K562 (cell line): ENCODE measurements around the gene DMWD. TPM values are rescaled to one million over a fixed set of nuclear protein-coding genes. Genes with fewer than 3 reads are reported as not detected.

ENCODE experiments used
- ATAC-seq: fragments of 200-7000 bp; cut with Tn5 transposase; 3 replicates; pipeline ENCODE4 v1.9.1; 2020; ENCODE audit warnings: moderate library complexity
- Bru-seq: library from RNA; stranded (reverse); fragments of 400-500 nt; gene quantifications from one replicate; lab custom pipeline; 2021; lab: Mats Ljungman, UMichigan
- BruChase-seq, 2 experiments: library from RNA; stranded (reverse); fragments of 400-500 nt; gene quantifications; one replicate each; lab custom pipeline; 2021; lab: Mats Ljungman, UMichigan
- BruUV-seq: library from RNA; stranded (reverse); fragments of 400-500 nt; replicated peaks from 2 replicates; lab custom pipeline; 2021; lab: Mats Ljungman, UMichigan
- CTCF ChIA-PET: fragments of 300-600 bp; formaldehyde crosslinking; extraction: SDS; loops from one replicate; lab custom pipeline; 2021; ENCODE audit warnings: low intra/inter-chr PET ratio; lab: Yijun Ruan, JAX
- POLR2A ChIA-PET: fragments of 300-600, 350-650 bp; sonication (Branson Sonifier 250); formaldehyde crosslinking; extraction: SDS; loops from one replicate; lab custom pipeline; 2021; ENCODE audit warnings: antibody characterized with exemption, inconsistent platforms; lab: Yijun Ruan, JAX
- DNase-seq, 4 experiments: peaks; one replicate each; pipeline versions ENCODE4 v3.0.0 to v3.0.0-alpha.2; 2011 to 2018; ENCODE audit warnings: low spot score in 3 of 4, mixed read lengths in 3 of 4; ENCODE audit errors: extremely low read depth in 1 of 4
- FAIRE-seq: peaks from 2 replicates; lab custom pipeline; 2011; peaks lifted over from hg19 to GRCh38; lab: Jason Lieb, UNC
- H2AFZ ChIP-seq: 2 replicates; pipeline ENCODE4 v1.6.0; 2011; ENCODE audit warnings: low read depth, low read length, control low read depth, inconsistent platforms
- H3K27ac ChIP-seq: fragments of 200-600 bp; 3 replicates; pipeline ENCODE4 v1.8.0; 2011; ENCODE audit warnings: low read depth, mild to moderate bottlenecking, control low read depth, inconsistent platforms, low read length, moderate library complexity, mixed read lengths; ENCODE audit errors: extremely low read depth
- H3K27me3 ChIP-seq, 2 experiments: fragments of 300-600 bp in 1 of 2; 2 replicates in 1 of 2; 3 replicates in 1 of 2; pipeline versions ENCODE4 v1.6.0 to v1.8.0; 2011; ENCODE audit warnings: inconsistent platforms in 2 of 2, low read length in 2 of 2, mild to moderate bottlenecking in 1 of 2, mixed read lengths in 1 of 2, moderate library complexity in 1 of 2; ENCODE audit not compliant: control insufficient read depth in 2 of 2, insufficient read depth in 2 of 2
- H3K36me3 ChIP-seq: fragments of 300-600 bp; 3 replicates; pipeline ENCODE4 v1.8.0; 2011; ENCODE audit warnings: mild to moderate bottlenecking, low read length, inconsistent platforms; ENCODE audit not compliant: control insufficient read depth, insufficient read depth
- H3K4me1 ChIP-seq, 2 experiments: fragments of 200-600 bp in 1 of 2; replicated peaks in 1 of 2; 2 replicates in 1 of 2; 3 replicates in 1 of 2; pipeline versions ENCODE4 v1.5.1 to v1.8.0; 2011; ENCODE audit warnings: inconsistent platforms in 2 of 2, low read length in 2 of 2, mild to moderate bottlenecking in 1 of 2, mixed read lengths in 1 of 2, moderate library complexity in 1 of 2; ENCODE audit not compliant: control insufficient read depth in 2 of 2, insufficient read depth in 2 of 2
- H3K4me2 ChIP-seq: 2 replicates; pipeline ENCODE4 v1.6.1; 2011; ENCODE audit warnings: low read length, control low read depth, inconsistent platforms, mixed read lengths; ENCODE audit not compliant: insufficient read depth
- H3K4me3 ChIP-seq: fragments of 200-600 bp; sonication (generic), shearing (Covaris generic); 2 replicates; pipeline ENCODE4 v1.5.1; 2016; ENCODE audit warnings: control low read depth, inconsistent platforms
- H3K79me2 ChIP-seq: fragments of 200-600 bp; 3 replicates; pipeline ENCODE4 v1.8.0; 2011; ENCODE audit warnings: low read length, inconsistent platforms; ENCODE audit not compliant: control insufficient read depth, insufficient read depth
- H3K9ac ChIP-seq, 2 experiments: 2 replicates each; pipeline versions ENCODE4 v1.6.0 to v1.6.1; 2011; ENCODE audit warnings: low read depth in 2 of 2, low read length in 2 of 2, control low read depth in 1 of 2, inconsistent platforms in 1 of 2, mild to moderate bottlenecking in 1 of 2, mixed read lengths in 1 of 2; ENCODE audit not compliant: insufficient read depth in 1 of 2
- H3K9me1 ChIP-seq: one replicate; pipeline ENCODE4 v1.6.0; 2011; ENCODE audit warnings: inconsistent platforms, mild to moderate bottlenecking, low read length, moderate library complexity; ENCODE audit not compliant: control insufficient read depth, insufficient read depth
- H3K9me3 ChIP-seq: replicated peaks from 2 replicates; pipeline ENCODE4 v1.5.1; 2011; ENCODE audit warnings: low read depth, low read length, inconsistent platforms; ENCODE audit not compliant: control insufficient read depth, insufficient read depth
- H4K20me1 ChIP-seq: replicated peaks from 2 replicates; pipeline ENCODE4 v1.6.1; 2011; ENCODE audit warnings: low read length, inconsistent platforms, mixed read lengths; ENCODE audit not compliant: control insufficient read depth, insufficient read depth
- BMI1 ChIP-seq: fragments of 150-350 bp; IDR thresholded peaks from 2 replicates; pipeline ENCODE4 v1.6.1; 2014; ENCODE audit warnings: low read length
- ERF ChIP-seq: fragments of 450-650 bp; formaldehyde crosslinking; IDR thresholded peaks from 2 replicates; pipeline ENCODE4 v1.4.0; 2020; ENCODE audit warnings: mild to moderate bottlenecking, mixed read lengths
- ETS1 ChIP-seq: conservative IDR thresholded peaks from 2 replicates; pipeline ENCODE4 v1.6.1; 2011; ENCODE audit warnings: low read depth, mild to moderate bottlenecking, low read length; ENCODE audit not compliant: control insufficient read depth
- HCFC1 ChIP-seq: IDR thresholded peaks from 2 replicates; pipeline ENCODE4 v1.6.1; 2012; ENCODE audit warnings: low read depth, low read length, improper control_type of control experiment
- HMGN3 ChIP-seq: IDR thresholded peaks from 2 replicates; pipeline ENCODE4 v1.6.1; 2011; ENCODE audit warnings: borderline replicate concordance, low read depth, mild to moderate bottlenecking, mixed read lengths, low read length; ENCODE audit not compliant: insufficient read length; ENCODE audit errors: extremely low read depth
- MAZ ChIP-seq, 2 experiments: fragments of 450-650 bp in 1 of 2; sonication (generic) in 1 of 2; formaldehyde crosslinking; IDR thresholded peaks in 1 of 2; conservative IDR thresholded peaks in 1 of 2; 2 replicates each; pipeline versions ENCODE4 v1.4.0 to v1.5.0; 2020; ENCODE audit warnings: mild to moderate bottlenecking in 1 of 2, missing genetic modification reagents in 1 of 2
- MYNN ChIP-seq, 2 experiments: sonication (generic); formaldehyde crosslinking in 1 of 2; IDR thresholded peaks; 2 replicates each; pipeline versions ENCODE4 v1.5.0 to v1.6.1; 2016 to 2020; ENCODE audit warnings: antibody characterized with exemption in 1 of 2, missing genetic modification reagents in 1 of 2
- ZNF384 ChIP-seq: IDR thresholded peaks from 2 replicates; pipeline ENCODE4 v1.6.1; 2012; ENCODE audit warnings: low read depth, low read length, improper control_type of control experiment
- WGBS: fragments of 100-300 bp; shearing (Covaris generic); methylation state at CpG from one replicate; pipeline ENCODE4 v1.1.6; 2016; ENCODE audit warnings: low coverage, mixed read lengths; ENCODE audit not compliant: insufficient coverage; ENCODE audit errors: missing lambda C conversion rate; 5-methylcytosine and 5-hydroxymethylcytosine counted together
- in situ Hi-C: fragments of 300-500 bp; cut with MboI; formaldehyde crosslinking; loops from 4 replicates; pipeline ENCODE4 v1.15.0; 2018; ENCODE audit warnings: inconsistent platforms, mixed read lengths
- intact Hi-C: fragments of 100-400 bp; cut with micrococcal nuclease; formaldehyde crosslinking; loops from 2 replicates; pipeline ENCODE4 v1.14.2; 2022
- long read RNA-seq, 3 experiments: library from polyadenylated mRNA in 2 of 3; library from RNA in 1 of 3; unstranded in 2 of 3; stranded (forward) in 1 of 3; transcript quantifications; one replicate each; pipeline ENCODE4 v2.0.0, GENCODE V29; 2019 to 2022
- polyA minus RNA-seq, 3 experiments: library from RNA; depleted of rRNA, polyadenylated mRNA; stranded (reverse); fragments of >200 nt; gene quantifications; 2 replicates each; pipeline ENCODE4 v1.2.3, GENCODE V29; 2011
- polyA plus RNA-seq, 8 experiments: library from polyadenylated mRNA; depleted of rRNA in 4 of 8; stranded (reverse) in 5 of 8; unstranded in 3 of 8; fragments of >200 nt; fragmentation: Nextera tagmentation in 2 of 8; fragmentation: Illumina TruSeq in 1 of 8; extraction: Ambion mirVana in 2 of 8; extraction: Trizol in 1 of 8; gene quantifications; 2 replicates each; pipeline versions ENCODE4 v1.2.1 to v1.2.3, GENCODE V29; 2011 to 2014; ENCODE audit warnings: inconsistent platforms in 1 of 8, missing spikeins in 1 of 8
- total RNA-seq, 7 experiments: library from RNA; depleted of rRNA in 6 of 7; stranded (reverse); fragments of >200 nt in 6 of 7; fragmentation: Illumina TruSeq in 2 of 7; extraction: Trizol in 2 of 7; gene quantifications; 2 replicates each; pipeline versions ENCODE4 v1.2.1 to v1.2.3, GENCODE V29; 2011 to 2021; ENCODE audit warnings: low replicate concordance in 1 of 7
- TF ChIP-seq, protein P1 (sequence below), 3 experiments: fragments of 200-800 bp in 1 of 3; sonication (Bioruptor generic) in 1 of 3; sonication (generic) in 1 of 3; formaldehyde crosslinking in 1 of 3; IDR thresholded peaks; 2 replicates each; pipeline versions ENCODE4 v1.6.1 to v1.8.0; 2016 to 2022; ENCODE audit warnings: mild to moderate bottlenecking in 2 of 3, missing compliant biosample characterization in 2 of 3, missing genetic modification characterization in 2 of 3, missing genetic modification reagents in 1 of 3

DMWD gene
- total RNA-seq (2011; cell fraction: chromatin; rRNA removed; ENCODE audit: low replicate concordance): 93.8 and 251 TPM in 2 replicates
- 136 and 149 TPM in 2 replicates for total RNA-seq (2011; cell fraction: nucleolus; rRNA removed)
- 124 and 146 TPM in 2 replicates for total RNA-seq (2011; cell fraction: nucleoplasm; rRNA removed)
- total RNA-seq (2014; rRNA removed) (30.5 and 38.4 TPM in 2 replicates), total RNA-seq (2014; rRNA removed; fragmentation: Illumina TruSeq; extraction: Trizol) (18.1 and 20.0 TPM in 2 replicates), total RNA-seq (2015; rRNA removed; fragmentation: Illumina TruSeq; extraction: Trizol) (19.0 and 20.7 TPM in 2 replicates), total RNA-seq (2021) (51.3 and 54.6 TPM in 2 replicates), polyA plus RNA-seq (2011; rRNA removed) (15.6 and 22.6 TPM in 2 replicates), polyA plus RNA-seq (2014; fragmentation: Illumina TruSeq; extraction: Trizol) (15.4 and 18.7 TPM in 2 replicates), polyA plus RNA-seq (2014; fragmentation: Nextera tagmentation; extraction: Ambion mirVana) (1 to 10 TPM; 4.7 to 7.9 TPM), polyA plus RNA-seq (2014; rRNA removed) (27.7 and 32.8 TPM in 2 replicates), polyA minus RNA-seq (2011; rRNA and poly(A)+ RNA removed) (21.1 and 23.5 TPM in 2 replicates), Bru-seq, nascent RNA (percentile 83 among the genes with signal in this experiment), BruChase-seq, experiment 1, labeled RNA remaining after a 2-hour chase (percentile 75 among the genes with signal in this experiment), BruChase-seq, experiment 2, labeled RNA remaining after a 6-hour chase (percentile 76 among the genes with signal in this experiment)
- 23.6 and 33.0 TPM in 2 replicates for polyA plus RNA-seq (2011; cell fraction: cytosol; rRNA removed)
- 46.4 and 68.1 TPM in 2 replicates for polyA plus RNA-seq (2011; cell fraction: nucleus; rRNA removed)
- polyA plus RNA-seq (2012): 28.7 and 29.1 TPM in 2 replicates
- 22.7 and 27.3 TPM in 2 replicates for polyA minus RNA-seq (2011; cell fraction: cytosol; rRNA and poly(A)+ RNA removed)
- 38.4 and 45.5 TPM in 2 replicates for polyA minus RNA-seq (2011; cell fraction: nucleus; rRNA and poly(A)+ RNA removed)
- long read RNA-seq, experiment 1, transcript DMWD-201 (5 exons, 3,305 nt): minor isoform, 8 of 108 reads
- long read RNA-seq, experiment 1, transcript DMWD-205 (2 exons, 643 nt): minor isoform, 27 of 108 reads
- long read RNA-seq, experiment 1, transcript DMWD-202 (4 exons, 3,292 nt): major isoform, 33 of 108 reads
- long read RNA-seq, experiment 1, transcript DMWD-207 (1 exons, 782 nt): minor isoform, 6 of 108 reads
- long read RNA-seq, experiment 1, partial matches to known transcripts: 14 of 108 reads
- long read RNA-seq, experiment 1, other reads (novel, unspliced or antisense): 18 of 108 reads
- long read RNA-seq, experiment 2, transcript DMWD-202 (4 exons, 3,292 nt): major isoform, 12 of 27 reads
- long read RNA-seq, experiment 2, transcript DMWD-205 (2 exons, 643 nt): minor isoform, 6 of 27 reads
- long read RNA-seq, experiment 2, partial matches to known transcripts: 2 of 27 reads
- long read RNA-seq, experiment 2, other reads (novel, unspliced or antisense): 1 of 27 reads
- long read RNA-seq, experiment 3, partial matches to known transcripts: 2 of 3 reads
- long read RNA-seq, experiment 3, other reads (novel, unspliced or antisense): 0 of 3 reads

GRCh38 chr19:45792470-45793177, at the start of gene DMWD:
DMWD (minus strand) TSS chr19:45792845; CDS start chr19:45792756, 89 bp downstream.
- H4K20me1 ChIP-seq: peaks cover 3% of the 10 kb centered on the region
- no peaks in the 10 kb centered on the region for H3K27me3 ChIP-seq
- FAIRE-seq: peak; percentile 99
- intact Hi-C loops: no loop called here
- ATAC-seq: peak; percentile 98
- H3K9ac ChIP-seq: peak within 1 kb of the TSS; percentile 77 to 99
- H3K4me2 ChIP-seq: peak within 1 kb of the TSS; percentile 86
- peaks cover 4% of the 10 kb centered on the region for H3K9me1 ChIP-seq
- H3K79me2 ChIP-seq: peaks cover 19% of the 10 kb centered on the region
- peak within 1 kb of the TSS; percentile 95 for H3K4me3 ChIP-seq
- 1% methylated on average over 38 of the region's 86 CpGs for WGBS
- DNase-seq: peak; percentile 95 to 100 (median 98)
- H3K9me3 ChIP-seq: no peaks in the 10 kb centered on the region
- peaks cover 31% of the 10 kb centered on the region; the same call in 2 of the 3 replicates for H3K36me3 ChIP-seq
- CTCF ChIA-PET: no interaction called here
- H3K4me1 ChIP-seq: peaks cover 19 to 27% of the 10 kb centered on the region in 2 experiments
- no TSS peak for BruUV-seq
- POLR2A ChIA-PET: interaction anchor here (0.6 to 1.8 kb wide), 9 partner anchors 10 to 1367 kb away, joined by 3 to 9 read pairs (median 5); partner anchors contain the start of gene DMPK
- peak within 1 kb of the TSS; percentile 83 for H3K27ac ChIP-seq
- H2AFZ ChIP-seq: peak within 1 kb of the TSS; percentile 93
- in situ Hi-C loops: no loop called here
- TF ChIP-seq ETS1 (peak; percentile 68; the same call in 1 of the 2 replicates), MYNN (IDR thresholded peaks at IDR 0.05) (peak; percentile 100), MYNN (CRISPR knock-in tag; IDR thresholded peaks at IDR 0.05) (peak; percentile 90; the same call in 1 of the 2 replicates), HMGN3 (peak; percentile 79), HCFC1 (peak; percentile 43; the same call in 1 of the 2 replicates), ERF (CRISPR knock-in tag) (peak; percentile 82), MAZ (CRISPR knock-in tag; conservative IDR thresholded peaks at IDR 0.05 in 1 of 2, IDR thresholded peaks at IDR 0.05 in 1 of 2) (peak; percentile 67 to 79; a peak in 2 of 4 replicates), ZNF384 (peak; percentile 99), BMI1 (peak; percentile 98)
- TF ChIP-seq, protein P1, sequence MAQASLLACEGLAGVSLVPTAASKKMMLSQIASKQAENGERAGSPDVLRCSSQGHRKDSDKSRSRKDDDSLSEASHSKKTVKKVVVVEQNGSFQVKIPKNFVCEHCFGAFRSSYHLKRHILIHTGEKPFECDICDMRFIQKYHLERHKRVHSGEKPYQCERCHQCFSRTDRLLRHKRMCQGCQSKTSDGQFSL (CRISPR knock-in tag; IDR thresholded peaks at IDR 0.05): peak; percentile 45; the same call in 1 of the 2 replicates
- TF ChIP-seq, protein P1 (tag; IDR thresholded peaks at IDR 0.05): no peak
